Measurements from ENCODE around the gene GNB5.

GNB5 gene

DNA sequence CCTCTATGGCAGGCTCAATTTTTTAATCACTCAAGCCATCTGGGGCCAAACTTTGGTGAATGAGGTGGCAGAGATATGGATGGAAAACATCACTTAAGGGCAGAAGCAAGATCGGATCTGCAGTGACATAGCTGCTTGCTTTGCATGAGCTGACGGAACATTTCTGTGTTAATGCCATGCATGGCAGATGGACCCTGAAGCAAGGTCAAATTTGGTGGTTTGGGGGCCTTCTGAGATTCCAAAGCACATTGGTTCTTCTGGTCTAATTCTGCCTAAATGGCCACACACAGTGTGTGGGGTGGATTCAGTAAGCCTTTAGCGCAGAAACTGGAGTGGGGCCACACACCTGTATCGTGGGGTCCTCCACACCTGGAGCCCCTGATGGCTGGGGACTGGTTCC is 40.3 kb downstream of the GNB5 start:
- H3K14ac ChIP-seq (ENCODE audit: low read length), result no peak overlapping the region
- no peak overlapping the region for H3K27ac ChIP-seq (replicated peaks; ENCODE audit: low read length)
- no peak overlapping the region for H2AFZ ChIP-seq (ENCODE audit: low read length)
- H3K4me3 ChIP-seq (ENCODE audit: low read length in 2 of 2), result no peak overlapping the region
- H3K9me3 ChIP-seq (replicated peaks in 1 of 2; ENCODE audit: control insufficient read depth in 2 of 2, insufficient read depth in 1 of 2, low read depth in 1 of 2, low read length in 2 of 2), result peaks cover 0 to 5% of the 10 kb centered on the region in 2 donors
- WGBS, 2 donors (ENCODE audit: extremely low coverage in 2 of 2, insufficient read length in 2 of 2, insufficient replicate concordance in 1 of 2), result no CpG with 5 or more reads among the region's 4 CpGs
- no peaks in the 10 kb centered on the region for H3K4me1 ChIP-seq (ENCODE audit: control insufficient read depth in 2 of 2, insufficient read depth in 1 of 2, low read depth in 1 of 2, low read length in 2 of 2)
- no peak overlapping the region for H3K18ac ChIP-seq (ENCODE audit: low read length)
- no peaks in the 10 kb centered on the region for H3K79me1 ChIP-seq (ENCODE audit: low read depth, low read length)
- H2AK5ac ChIP-seq (ENCODE audit: low read depth, low read length), result no peak overlapping the region
- no peak for DNase-seq (ENCODE audit: low spot score)
- H2BK15ac ChIP-seq (ENCODE audit: low read length), result no peak overlapping the region
- no peak overlapping the region for H3K4ac ChIP-seq (ENCODE audit: low read length)
- no peak overlapping the region for H3K9ac ChIP-seq (ENCODE audit: low read depth, low read length, poor library complexity)
- H3K36me3 ChIP-seq (replicated peaks in 1 of 2; ENCODE audit: control insufficient read depth in 2 of 2, insufficient read depth in 2 of 2, low read length in 2 of 2), result peaks cover 6 to 26% of the 10 kb centered on the region in 2 donors
- H4K8ac ChIP-seq (ENCODE audit: low read depth, low read length), result no peak overlapping the region
- H2BK5ac ChIP-seq (ENCODE audit: low read length), result no peak overlapping the region
- no peak overlapping the region for H4K91ac ChIP-seq (ENCODE audit: low read depth, low read length, poor library complexity)
- H2BK120ac ChIP-seq (ENCODE audit: low read depth, low read length), result no peak overlapping the region
- H3K27me3 ChIP-seq (ENCODE audit: control insufficient read depth in 3 of 3, insufficient read depth in 3 of 3, low read depth in 1 of 3, low read length in 3 of 3), result no peaks in the 10 kb centered on the region
- no peak overlapping the region for H3K4me2 ChIP-seq (ENCODE audit: insufficient read depth, low read length, poor library complexity, severe bottlenecking)
- H2BK12ac ChIP-seq (ENCODE audit: low read length), result no peak overlapping the region
- H3K23ac ChIP-seq (ENCODE audit: low read depth, low read length, poor library complexity), result no peak overlapping the region

- H2BK15ac ChIP-seq (ENCODE audit: low read length), result no peak overlapping the region
- no peak for DNase-seq (ENCODE audit: low spot score)
- peaks cover 6 to 26% of the 10 kb centered on the region in 2 donors for H3K36me3 ChIP-seq (replicated peaks in 1 of 2; ENCODE audit: control insufficient read depth in 2 of 2, insufficient read depth in 2 of 2, low read length in 2 of 2)
- no peak overlapping the region for H4K8ac ChIP-seq (ENCODE audit: low read depth, low read length)
- no peak overlapping the region for H3K4me3 ChIP-seq (ENCODE audit: low read length in 2 of 2)
- no peak overlapping the region for H2BK5ac ChIP-seq (ENCODE audit: low read length)
- no peak overlapping the region for H4K91ac ChIP-seq (ENCODE audit: low read depth, low read length, poor library complexity)
- H2AK5ac ChIP-seq (ENCODE audit: low read depth, low read length), result no peak overlapping the region
- no peak overlapping the region for H3K4me2 ChIP-seq (ENCODE audit: insufficient read depth, low read length, poor library complexity, severe bottlenecking)
- H3K4ac ChIP-seq (ENCODE audit: low read length), result no peak overlapping the region
- no peak overlapping the region for H2BK120ac ChIP-seq (ENCODE audit: low read depth, low read length)
- H3K9ac ChIP-seq (ENCODE audit: low read depth, low read length, poor library complexity), result no peak overlapping the region
- no peak overlapping the region for H3K23ac ChIP-seq (ENCODE audit: low read depth, low read length, poor library complexity)
- WGBS, 2 donors (ENCODE audit: extremely low coverage in 2 of 2, insufficient read length in 2 of 2, insufficient replicate concordance in 1 of 2), result no CpG with 5 or more reads among the region's 9 CpGs
- H3K14ac ChIP-seq (ENCODE audit: low read length), result no peak overlapping the region
- H3K9me3 ChIP-seq (replicated peaks in 1 of 2; ENCODE audit: control insufficient read depth in 2 of 2, insufficient read depth in 1 of 2, low read depth in 1 of 2, low read length in 2 of 2), result peaks cover 0 to 5% of the 10 kb centered on the region in 2 donors
- no peak overlapping the region for H3K18ac ChIP-seq (ENCODE audit: low read length)
- no peak overlapping the region for H3K27ac ChIP-seq (replicated peaks; ENCODE audit: low read length)
- H3K79me1 ChIP-seq (ENCODE audit: low read depth, low read length), result no peaks in the 10 kb centered on the region
- H3K27me3 ChIP-seq (ENCODE audit: control insufficient read depth in 3 of 3, insufficient read depth in 3 of 3, low read depth in 1 of 3, low read length in 3 of 3), result no peaks in the 10 kb centered on the region
- H3K4me1 ChIP-seq (ENCODE audit: control insufficient read depth in 2 of 2, insufficient read depth in 1 of 2, low read depth in 1 of 2, low read length in 2 of 2), result no peaks in the 10 kb centered on the region
- H2AFZ ChIP-seq (ENCODE audit: low read length), result no peak overlapping the region
- H2BK12ac ChIP-seq (ENCODE audit: low read length), result no peak overlapping the region
Measured at GRCh38 chr15:52150043-52150825, 41.0 kb downstream of the GNB5 start.

DNA sequence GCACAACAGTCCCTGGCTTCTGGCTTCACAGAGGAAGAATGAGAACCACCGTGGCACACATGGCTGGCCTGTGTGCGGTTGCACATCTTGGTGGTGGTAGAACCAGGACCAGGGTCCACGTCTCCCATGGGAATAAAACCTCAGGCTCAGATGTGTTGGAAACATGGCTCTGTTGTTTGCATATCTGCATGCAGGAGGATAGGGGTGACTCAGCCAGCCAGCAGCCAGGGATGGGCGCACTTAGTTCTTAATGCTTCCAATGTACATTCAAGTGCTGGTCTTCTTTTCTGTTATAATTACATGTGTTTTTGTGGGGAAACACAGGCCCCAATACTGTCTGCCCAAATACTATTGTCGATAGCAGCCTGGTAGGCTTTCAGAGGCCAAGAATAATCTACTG is 42.8 kb downstream of the GNB5 start:
- H3K36me3 ChIP-seq (replicated peaks in 1 of 2; ENCODE audit: control insufficient read depth in 2 of 2, insufficient read depth in 2 of 2, low read length in 2 of 2), result peaks cover 10 to 36% of the 10 kb centered on the region in 2 donors
- H4K91ac ChIP-seq (ENCODE audit: low read depth, low read length, poor library complexity), result no peak overlapping the region
- H2AFZ ChIP-seq (ENCODE audit: low read length), result no peak overlapping the region
- no peak overlapping the region for H2BK15ac ChIP-seq (ENCODE audit: low read length)
- WGBS, 2 donors (ENCODE audit: extremely low coverage in 2 of 2, insufficient read length in 2 of 2, insufficient replicate concordance in 1 of 2), result no CpG with 5 or more reads among the region's 5 CpGs
- H3K9me3 ChIP-seq (replicated peaks in 1 of 2; ENCODE audit: control insufficient read depth in 2 of 2, insufficient read depth in 1 of 2, low read depth in 1 of 2, low read length in 2 of 2), result peaks cover 0 to 5% of the 10 kb centered on the region in 2 donors
- no peaks in the 10 kb centered on the region for H3K27me3 ChIP-seq (ENCODE audit: control insufficient read depth in 3 of 3, insufficient read depth in 3 of 3, low read depth in 1 of 3, low read length in 3 of 3)
- H3K18ac ChIP-seq (ENCODE audit: low read length), result no peak overlapping the region
- no peak overlapping the region for H4K8ac ChIP-seq (ENCODE audit: low read depth, low read length)
- H3K9ac ChIP-seq (ENCODE audit: low read depth, low read length, poor library complexity), result no peak overlapping the region
- H3K4me2 ChIP-seq (ENCODE audit: insufficient read depth, low read length, poor library complexity, severe bottlenecking), result no peak overlapping the region
- no peak overlapping the region for H3K4me3 ChIP-seq (ENCODE audit: low read length in 2 of 2)
- H2BK12ac ChIP-seq (ENCODE audit: low read length), result no peak overlapping the region
- no peaks in the 10 kb centered on the region for H3K4me1 ChIP-seq (ENCODE audit: control insufficient read depth in 2 of 2, insufficient read depth in 1 of 2, low read depth in 1 of 2, low read length in 2 of 2)
- DNase-seq (ENCODE audit: low spot score), result no peak
- no peak overlapping the region for H3K23ac ChIP-seq (ENCODE audit: low read depth, low read length, poor library complexity)
- no peak overlapping the region for H2BK120ac ChIP-seq (ENCODE audit: low read depth, low read length)
- no peak overlapping the region for H2AK5ac ChIP-seq (ENCODE audit: low read depth, low read length)
- H2BK5ac ChIP-seq (ENCODE audit: low read length), result no peak overlapping the region
- H3K14ac ChIP-seq (ENCODE audit: low read length), result no peak overlapping the region
- no peaks in the 10 kb centered on the region for H3K79me1 ChIP-seq (ENCODE audit: low read depth, low read length)
- no peak overlapping the region for H3K4ac ChIP-seq (ENCODE audit: low read length)
- no peak overlapping the region for H3K27ac ChIP-seq (replicated peaks; ENCODE audit: low read length)

GRCh38 chr15:52146776-52147175 is 44.4 kb downstream of the GNB5 start:
- H2AFZ ChIP-seq (ENCODE audit: low read length), result no peak overlapping the region
- H4K8ac ChIP-seq (ENCODE audit: low read depth, low read length), result no peak overlapping the region
- no peak overlapping the region for H3K4me3 ChIP-seq (ENCODE audit: low read length in 2 of 2)
- H3K4me2 ChIP-seq (ENCODE audit: insufficient read depth, low read length, poor library complexity, severe bottlenecking), result no peak overlapping the region
- WGBS, 2 donors (ENCODE audit: extremely low coverage in 2 of 2, insufficient read length in 2 of 2, insufficient replicate concordance in 1 of 2), result no CpG with 5 or more reads among the region's 3 CpGs
- no peak overlapping the region for H2AK5ac ChIP-seq (ENCODE audit: low read depth, low read length)
- no peak overlapping the region for H3K4ac ChIP-seq (ENCODE audit: low read length)
- no peak overlapping the region for H3K27ac ChIP-seq (replicated peaks; ENCODE audit: low read length)
- no peaks in the 10 kb centered on the region for H3K27me3 ChIP-seq (ENCODE audit: control insufficient read depth in 3 of 3, insufficient read depth in 3 of 3, low read depth in 1 of 3, low read length in 3 of 3)
- peaks cover 0 to 5% of the 10 kb centered on the region in 2 donors for H3K9me3 ChIP-seq (replicated peaks in 1 of 2; ENCODE audit: control insufficient read depth in 2 of 2, insufficient read depth in 1 of 2, low read depth in 1 of 2, low read length in 2 of 2)
- no peak overlapping the region for H3K23ac ChIP-seq (ENCODE audit: low read depth, low read length, poor library complexity)
- H3K9ac ChIP-seq (ENCODE audit: low read depth, low read length, poor library complexity), result no peak overlapping the region
- no peak overlapping the region for H2BK15ac ChIP-seq (ENCODE audit: low read length)
- H2BK5ac ChIP-seq (ENCODE audit: low read length), result no peak overlapping the region
- peaks cover 10 to 34% of the 10 kb centered on the region in 2 donors for H3K36me3 ChIP-seq (replicated peaks in 1 of 2; ENCODE audit: control insufficient read depth in 2 of 2, insufficient read depth in 2 of 2, low read length in 2 of 2)
- no peak overlapping the region for H3K18ac ChIP-seq (ENCODE audit: low read length)
- no peak overlapping the region for H3K14ac ChIP-seq (ENCODE audit: low read length)
- no peaks in the 10 kb centered on the region for H3K79me1 ChIP-seq (ENCODE audit: low read depth, low read length)
- H2BK12ac ChIP-seq (ENCODE audit: low read length), result no peak overlapping the region
- no peak overlapping the region for H4K91ac ChIP-seq (ENCODE audit: low read depth, low read length, poor library complexity)
- no peak for DNase-seq (ENCODE audit: low spot score)
- H2BK120ac ChIP-seq (ENCODE audit: low read depth, low read length), result no peak overlapping the region
- H3K4me1 ChIP-seq (ENCODE audit: control insufficient read depth in 2 of 2, insufficient read depth in 1 of 2, low read depth in 1 of 2, low read length in 2 of 2), result no peaks in the 10 kb centered on the region
